ENCODE results near the gene SCN4A.

DNA sequence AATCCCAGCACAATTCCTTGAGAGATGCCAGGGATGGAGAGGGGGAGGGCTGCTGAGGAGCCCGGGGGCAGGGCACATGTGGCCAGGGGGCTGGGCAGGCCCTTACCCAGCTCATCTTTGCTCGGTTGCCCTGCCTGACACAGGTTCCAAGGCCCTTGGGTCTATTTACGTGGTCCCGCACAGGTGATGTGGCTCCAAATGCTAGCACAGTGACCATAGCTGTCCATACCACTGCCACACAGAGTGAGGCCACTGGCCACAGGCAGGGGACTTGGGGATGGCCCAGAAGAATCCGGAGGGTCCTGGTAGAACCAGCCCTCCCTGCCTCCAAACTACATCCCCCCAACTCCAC, 15.4 kb upstream of the SCN4A start:
- no peak for TF ChIP-seq POLR2A (IDR thresholded peaks at IDR 0.05)
- TF ChIP-seq, protein P1, sequence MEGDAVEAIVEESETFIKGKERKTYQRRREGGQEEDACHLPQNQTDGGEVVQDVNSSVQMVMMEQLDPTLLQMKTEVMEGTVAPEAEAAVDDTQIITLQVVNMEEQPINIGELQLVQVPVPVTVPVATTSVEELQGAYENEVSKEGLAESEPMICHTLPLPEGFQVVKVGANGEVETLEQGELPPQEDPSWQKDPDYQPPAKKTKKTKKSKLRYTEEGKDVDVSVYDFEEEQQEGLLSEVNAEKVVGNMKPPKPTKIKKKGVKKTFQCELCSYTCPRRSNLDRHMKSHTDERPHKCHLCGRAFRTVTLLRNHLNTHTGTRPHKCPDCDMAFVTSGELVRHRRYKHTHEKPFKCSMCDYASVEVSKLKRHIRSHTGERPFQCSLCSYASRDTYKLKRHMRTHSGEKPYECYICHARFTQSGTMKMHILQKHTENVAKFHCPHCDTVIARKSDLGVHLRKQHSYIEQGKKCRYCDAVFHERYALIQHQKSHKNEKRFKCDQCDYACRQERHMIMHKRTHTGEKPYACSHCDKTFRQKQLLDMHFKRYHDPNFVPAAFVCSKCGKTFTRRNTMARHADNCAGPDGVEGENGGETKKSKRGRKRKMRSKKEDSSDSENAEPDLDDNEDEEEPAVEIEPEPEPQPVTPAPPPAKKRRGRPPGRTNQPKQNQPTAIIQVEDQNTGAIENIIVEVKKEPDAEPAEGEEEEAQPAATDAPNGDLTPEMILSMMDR (IDR thresholded peaks at IDR 0.05): no peak
